22Rv1 (cell line): ENCODE results near the gene LHX1.

ENCODE experiments used
- CTCF ChIP-seq: fragments of 450-650 bp; IDR thresholded peaks from 2 replicates; pipeline ENCODE4 v1.5.1; 2017; ENCODE audit warnings: mild to moderate bottlenecking
- ZFX ChIP-seq: fragments of 450-650 bp; IDR thresholded peaks from 2 replicates; pipeline ENCODE4 v1.6.1; 2017; ENCODE audit warnings: antibody characterized with exemption, borderline replicate concordance

DNA sequence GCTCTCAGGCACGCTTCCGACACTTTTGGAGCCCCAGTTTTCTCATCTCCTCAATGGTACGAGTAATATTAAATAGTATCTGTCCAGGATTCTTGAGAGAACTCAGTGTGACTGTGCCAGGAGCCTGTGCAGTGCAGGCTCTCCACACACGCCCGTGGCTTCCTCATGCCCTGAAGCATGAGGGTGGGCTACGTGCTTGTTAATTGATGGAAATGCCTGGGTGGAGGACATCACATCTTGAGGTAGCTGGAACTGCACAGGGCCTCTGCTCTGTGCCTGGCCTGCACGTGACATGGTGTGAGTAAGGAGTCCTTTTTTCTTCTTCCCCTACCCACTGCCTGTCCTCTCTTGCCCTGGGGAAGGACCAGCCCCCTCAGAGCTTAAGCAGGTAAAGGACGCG lies 43.1 kb upstream of the LHX1 start:
- no peak for TF ChIP-seq CTCF
- TF ChIP-seq ZFX, result no peak
